GM10248 (cell line): ENCODE results near the gene KIF3C.

ENCODE experiments used
- CTCF ChIA-PET: fragments of 300-600 bp; sonication (Branson Sonifier 250); formaldehyde crosslinking; extraction: SDS; loops from one replicate; lab custom pipeline; 2021; ENCODE audit warnings: antibody characterized with exemption; lab: Yijun Ruan, JAX
- POLR2A ChIA-PET: fragments of 350-650 bp; sonication (Branson Sonifier 250); formaldehyde crosslinking; extraction: SDS; loops from one replicate; lab custom pipeline; 2020; ENCODE audit warnings: antibody characterized with exemption; lab: Yijun Ruan, JAX
- DNase-seq: peaks from one replicate; pipeline ENCODE4 v3.0.0; 2012; ENCODE audit errors: extremely low spot score
- TF ChIP-seq, protein P1 (sequence below): IDR thresholded peaks from 2 replicates; pipeline ENCODE4 v1.5.1; 2012; ENCODE audit warnings: mild to moderate bottlenecking, low read depth; ENCODE audit errors: extremely low read depth, missing control alignments, control extremely low read depth

Gene KIF3C

GRCh38 chr2:26010943-26011342 lies 28.6 kb upstream of the KIF3C start:
- POLR2A ChIA-PET, result no interaction called here
- CTCF ChIA-PET, result interaction anchor here (1.4 to 1.6 kb wide), 2 partner anchors 11 to 123 kb away, joined by 3 read pairs; no protein-coding TSS in a partner anchor
- TF ChIP-seq, protein P1, sequence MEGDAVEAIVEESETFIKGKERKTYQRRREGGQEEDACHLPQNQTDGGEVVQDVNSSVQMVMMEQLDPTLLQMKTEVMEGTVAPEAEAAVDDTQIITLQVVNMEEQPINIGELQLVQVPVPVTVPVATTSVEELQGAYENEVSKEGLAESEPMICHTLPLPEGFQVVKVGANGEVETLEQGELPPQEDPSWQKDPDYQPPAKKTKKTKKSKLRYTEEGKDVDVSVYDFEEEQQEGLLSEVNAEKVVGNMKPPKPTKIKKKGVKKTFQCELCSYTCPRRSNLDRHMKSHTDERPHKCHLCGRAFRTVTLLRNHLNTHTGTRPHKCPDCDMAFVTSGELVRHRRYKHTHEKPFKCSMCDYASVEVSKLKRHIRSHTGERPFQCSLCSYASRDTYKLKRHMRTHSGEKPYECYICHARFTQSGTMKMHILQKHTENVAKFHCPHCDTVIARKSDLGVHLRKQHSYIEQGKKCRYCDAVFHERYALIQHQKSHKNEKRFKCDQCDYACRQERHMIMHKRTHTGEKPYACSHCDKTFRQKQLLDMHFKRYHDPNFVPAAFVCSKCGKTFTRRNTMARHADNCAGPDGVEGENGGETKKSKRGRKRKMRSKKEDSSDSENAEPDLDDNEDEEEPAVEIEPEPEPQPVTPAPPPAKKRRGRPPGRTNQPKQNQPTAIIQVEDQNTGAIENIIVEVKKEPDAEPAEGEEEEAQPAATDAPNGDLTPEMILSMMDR, result no peak
- no peak for DNase-seq

- POLR2A ChIA-PET, result no interaction called here
- TF ChIP-seq, protein P1, result no peak
- no peak for DNase-seq
- CTCF ChIA-PET, result interaction anchor here (1.4 to 2.7 kb wide), 2 partner anchors 9 to 16 kb away, joined by 4 to 7 read pairs; no protein-coding TSS in a partner anchor
Observed at GRCh38 chr2:26009567-26009963, 27.3 kb upstream of the KIF3C start.

DNA sequence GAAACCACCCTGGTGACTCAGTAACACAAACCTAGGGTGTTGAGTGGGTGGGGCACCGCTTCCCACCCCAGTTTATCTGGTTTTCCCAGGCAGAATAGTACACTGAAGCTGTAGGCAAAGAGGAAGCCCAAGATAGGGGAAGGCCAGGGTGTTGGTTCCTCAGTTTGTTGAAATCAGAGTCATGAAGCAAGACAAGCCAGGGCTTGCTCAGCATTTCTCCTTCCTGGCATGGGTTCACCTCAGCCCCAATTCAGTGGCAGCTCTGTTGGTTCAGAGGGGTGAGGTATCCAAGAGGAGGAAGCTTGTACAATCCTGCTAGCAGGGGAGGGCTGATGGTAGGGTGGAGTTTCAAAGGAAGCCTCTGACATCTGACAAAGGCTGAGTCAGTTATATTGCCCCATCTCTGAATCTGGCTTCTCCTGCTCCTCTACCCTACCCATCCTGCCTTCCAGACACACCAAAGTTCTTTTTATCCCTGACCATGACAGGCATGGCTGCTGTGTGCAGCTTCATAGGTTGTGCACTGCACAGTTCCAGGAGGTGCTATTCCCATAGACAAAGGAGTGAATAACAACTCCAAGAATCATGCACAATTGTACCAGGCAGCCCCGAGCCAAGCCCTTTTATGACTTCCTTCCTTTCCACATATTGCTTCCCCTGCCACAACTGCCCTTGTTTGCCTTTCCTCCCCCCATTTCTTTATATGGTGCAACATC lies 26.7 kb upstream of the KIF3C start:
- POLR2A ChIA-PET, result interaction anchor here (0.6 kb wide), 1 partner anchor 8 kb away, joined by 3 read pairs; no protein-coding TSS in a partner anchor
- no peak for DNase-seq
- TF ChIP-seq, protein P1, result no peak
- CTCF ChIA-PET, result interaction anchor here (1.4 to 2.7 kb wide), 3 partner anchors 10 to 16 kb away, joined by 4 to 7 read pairs (median 4); no protein-coding TSS in a partner anchor

- TF ChIP-seq, protein P1, result no peak
- CTCF ChIA-PET, result interaction anchor here (1.0 to 2.7 kb wide), 3 partner anchors 14 to 18 kb away, joined by 3 to 7 read pairs (median 4); no protein-coding TSS in a partner anchor
- POLR2A ChIA-PET, result interaction anchor here (0.7 kb wide), 1 partner anchor 18 kb away, joined by 7 read pairs; no protein-coding TSS in a partner anchor
- no peak for DNase-seq
Observed at GRCh38 chr2:26008095-26008494, 25.8 kb upstream of the KIF3C start.

DNA sequence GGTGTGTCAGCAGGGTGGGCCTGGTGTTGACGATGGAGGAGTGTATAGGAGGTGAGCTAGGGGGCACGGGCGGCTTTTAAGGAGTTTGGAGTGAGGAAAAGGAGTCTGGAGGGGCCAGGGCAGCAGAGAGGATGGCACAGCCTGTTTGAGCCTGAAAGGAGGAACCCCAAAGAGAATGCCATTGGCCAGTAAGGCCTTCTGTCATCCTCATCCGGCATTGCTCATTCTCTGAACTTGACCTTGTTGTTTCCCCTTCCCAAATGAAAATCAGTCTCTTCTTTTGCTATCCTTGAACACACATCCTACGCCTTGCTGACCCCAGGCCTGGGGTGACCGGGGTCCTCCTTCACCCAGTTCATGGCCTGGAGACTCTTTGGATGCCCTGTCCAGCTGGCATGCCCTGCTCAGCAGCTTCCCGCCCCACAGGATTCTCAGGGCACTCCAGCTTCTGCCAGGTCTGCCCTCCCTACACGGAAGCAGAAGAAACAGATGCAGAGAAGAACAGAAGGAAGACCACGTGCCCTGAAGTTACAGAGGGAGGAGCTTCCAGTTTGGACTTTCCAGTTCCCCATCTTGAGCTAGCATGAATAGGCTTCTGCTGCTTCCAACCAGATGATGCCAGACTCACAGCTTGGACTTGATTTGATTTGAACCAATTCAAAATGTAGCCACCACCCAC lies 20.5 kb upstream of the KIF3C start:
- ChIA-PET CTCF (interaction anchor here (1.1 to 3.7 kb wide), 3 partner anchors 11 to 143 kb away, joined by 3 to 19 read pairs (median 3); no protein-coding TSS in a partner anchor), POLR2A (interaction anchor here (0.5 kb wide), 1 partner anchor 15 kb away, joined by 3 read pairs; no protein-coding TSS in a partner anchor)
- TF ChIP-seq, protein P1, result no peak
- DNase-seq, result no peak

- ChIA-PET CTCF (interaction anchor here (1.4 kb wide), 1 partner anchor 13 kb away, joined by 3 read pairs; no protein-coding TSS in a partner anchor), POLR2A (no interaction called here)
- TF ChIP-seq, protein P1, result no peak
- DNase-seq, result no peak
Observed at GRCh38 chr2:26001743-26002351, 19.6 kb upstream of the KIF3C start.
